H1 (cell line): ENCODE results near the gene COA3. TPM values are rescaled to one million over a fixed set of nuclear protein-coding genes. Genes with fewer than 3 reads are reported as not detected.

ENCODE experiments used
- CTCF ChIA-PET: fragments of 300-600 bp; sonication (Branson Sonifier 250); formaldehyde crosslinking; loops from one replicate; lab custom pipeline; 2021; ENCODE audit not compliant: partially characterized antibody; lab: Charles Lee
- POLR2A ChIA-PET: fragments of 300-600 bp; sonication (Branson Sonifier 250); formaldehyde crosslinking; loops from one replicate; lab custom pipeline; 2021; ENCODE audit warnings: inconsistent platforms; ENCODE audit not compliant: partially characterized antibody; lab: Charles Lee
- DNase-seq, 2 experiments: peaks; one replicate each; pipeline versions ENCODE4 v3.0.0 to v3.0.0-alpha.2; 2010 to 2022; ENCODE audit warnings: low spot score in 2 of 2, low read depth in 1 of 2, mixed read lengths in 1 of 2
- FAIRE-seq: peaks from 2 replicates; lab custom pipeline; 2011; peaks lifted over from hg19 to GRCh38; lab: Jason Lieb, UNC
- H2AFZ ChIP-seq: 2 replicates; pipeline ENCODE4 v1.8.1; 2012; ENCODE audit warnings: low read length, inconsistent platforms
- H2AK5ac ChIP-seq: 2 replicates; pipeline ENCODE4 v1.6.1; 2013; ENCODE audit warnings: low read depth, low read length
- H2BK120ac ChIP-seq: replicated peaks from 2 replicates; pipeline ENCODE3; 2013; ENCODE audit warnings: low read depth, low read length, inconsistent platforms
- H2BK12ac ChIP-seq: 2 replicates; pipeline ENCODE4 v1.6.1; 2013; ENCODE audit warnings: low read depth, low read length
- H2BK15ac ChIP-seq: 2 replicates; pipeline ENCODE4 v1.6.1; 2013; ENCODE audit warnings: low read length
- H2BK20ac ChIP-seq: 2 replicates; pipeline ENCODE4 v1.6.1; 2013; ENCODE audit warnings: low read length
- H2BK5ac ChIP-seq: 2 replicates; pipeline ENCODE4 v1.6.1; 2013; ENCODE audit warnings: low read depth, low read length
- H3K14ac ChIP-seq: 2 replicates; pipeline ENCODE4 v1.6.1; 2013; ENCODE audit warnings: inconsistent platforms; ENCODE audit not compliant: insufficient read length
- H3K18ac ChIP-seq: 2 replicates; pipeline ENCODE4 v1.6.1; 2013; ENCODE audit warnings: low read length; ENCODE audit errors: extremely low read depth
- H3K23ac ChIP-seq: 2 replicates; pipeline ENCODE4 v1.6.1; 2013; ENCODE audit warnings: inconsistent platforms; ENCODE audit not compliant: insufficient read length
- H3K23me2 ChIP-seq: 2 replicates; pipeline ENCODE4 v1.6.1; 2013; ENCODE audit warnings: low read depth, low read length
- H3K27ac ChIP-seq: 2 replicates; pipeline ENCODE4 v1.6.1; 2011; ENCODE audit warnings: low read depth, low read length, inconsistent platforms
- H3K27me3 ChIP-seq, 4 experiments: replicated peaks in 1 of 4; 1 replicate in 1 of 4; 2 replicates in 3 of 4; pipeline versions ENCODE4 v1.6.1 to v1.8.1; 2011 to 2013; ENCODE audit warnings: low read length in 3 of 4, mild to moderate bottlenecking in 3 of 4, inconsistent platforms in 2 of 4, mixed read lengths in 2 of 4, moderate library complexity in 1 of 4; ENCODE audit not compliant: control insufficient read depth in 3 of 4, insufficient read depth in 3 of 4; ENCODE audit errors: extremely low read depth in 1 of 4
- H3K36me3 ChIP-seq, 4 experiments: 2 replicates each; pipeline versions ENCODE4 v1.6.1 to v1.8.1; 2011 to 2013; ENCODE audit warnings: mild to moderate bottlenecking in 4 of 4, low read length in 3 of 4, moderate library complexity in 2 of 4, control low read depth in 1 of 4, inconsistent platforms in 1 of 4; ENCODE audit not compliant: insufficient read depth in 4 of 4, control insufficient read depth in 2 of 4
- H3K4ac ChIP-seq: replicated peaks from 2 replicates; pipeline ENCODE3; 2013; ENCODE audit warnings: low read length, low read depth, mixed read lengths, inconsistent platforms; ENCODE audit not compliant: insufficient read length
- H3K4me1 ChIP-seq, 4 experiments: replicated peaks in 1 of 4; 1 replicate in 1 of 4; 2 replicates in 3 of 4; pipeline versions ENCODE4 v1.6.1 to v1.8.1; 2011 to 2013; ENCODE audit warnings: low read length in 3 of 4, inconsistent platforms in 2 of 4, mixed read lengths in 1 of 4; ENCODE audit not compliant: insufficient read depth in 4 of 4, control insufficient read depth in 3 of 4
- H3K4me2 ChIP-seq, 2 experiments: 2 replicates each; pipeline versions ENCODE4 v1.6.1 to v1.8.1; 2011 to 2013; ENCODE audit warnings: low read depth in 2 of 2, low read length in 2 of 2, control low read depth in 1 of 2, inconsistent platforms in 1 of 2, mild to moderate bottlenecking in 1 of 2; ENCODE audit not compliant: insufficient read depth in 1 of 2
- H3K4me3 ChIP-seq, 4 experiments: fragments of 200-600, 300-600 bp in 1 of 4; sonication (generic), shearing (Covaris generic), sonication (Bioruptor Twin) in 1 of 4; 2 replicates each; pipeline versions ENCODE4 v1.5.1 to v1.8.1; 2011 to 2016; ENCODE audit warnings: low read length in 4 of 4, low read depth in 3 of 4, control low read depth in 2 of 4, inconsistent platforms in 2 of 4, mild to moderate bottlenecking in 2 of 4, mixed read lengths in 1 of 4, moderate library complexity in 1 of 4; ENCODE audit not compliant: insufficient read depth in 2 of 4; ENCODE audit errors: extremely low read depth in 1 of 4
- H3K56ac ChIP-seq: replicated peaks from 2 replicates; pipeline ENCODE3; 2013; ENCODE audit warnings: low read depth, mild to moderate bottlenecking, mixed read lengths, low read length, inconsistent platforms; ENCODE audit not compliant: insufficient read length
- H3K79me1 ChIP-seq: 2 replicates; pipeline ENCODE4 v1.6.1; 2013; ENCODE audit warnings: low read depth, low read length, control low read depth
- H3K79me2 ChIP-seq, 2 experiments: 2 replicates each; pipeline versions ENCODE4 v1.6.1 to v1.8.1; 2012 to 2013; ENCODE audit warnings: low read length in 2 of 2, mild to moderate bottlenecking in 2 of 2, inconsistent platforms in 1 of 2; ENCODE audit not compliant: insufficient read depth in 2 of 2, control insufficient read depth in 1 of 2
- H3K9ac ChIP-seq, 4 experiments: replicated peaks in 1 of 4; 1 replicate in 1 of 4; 2 replicates in 3 of 4; pipeline versions ENCODE4 v1.6.1 to v1.8.1; 2011 to 2013; ENCODE audit warnings: low read depth in 3 of 4, low read length in 3 of 4, control low read depth in 2 of 4, mild to moderate bottlenecking in 2 of 4, moderate library complexity in 2 of 4, inconsistent platforms in 1 of 4; ENCODE audit errors: extremely low read depth in 1 of 4
- H3K9me3 ChIP-seq, 2 experiments: 2 replicates each; pipeline versions ENCODE4 v1.6.1 to v1.8.1; 2012 to 2013; ENCODE audit warnings: mild to moderate bottlenecking in 2 of 2, moderate library complexity in 2 of 2, control low read depth in 1 of 2, inconsistent platforms in 1 of 2, low read depth in 1 of 2, low read length in 1 of 2, mixed read lengths in 1 of 2; ENCODE audit not compliant: insufficient read depth in 2 of 2
- H4K20me1 ChIP-seq, 2 experiments: replicated peaks in 1 of 2; 2 replicates each; pipeline versions ENCODE3 to v1.8.1; 2011 to 2013; ENCODE audit warnings: inconsistent platforms in 2 of 2, low read length in 2 of 2, mild to moderate bottlenecking in 1 of 2; ENCODE audit not compliant: insufficient read depth in 2 of 2, control insufficient read depth in 1 of 2
- H4K5ac ChIP-seq: 2 replicates; pipeline ENCODE4 v1.6.1; 2013; ENCODE audit warnings: low read length, low read depth, mixed read lengths, inconsistent platforms; ENCODE audit not compliant: insufficient read length
- H4K8ac ChIP-seq: 2 replicates; pipeline ENCODE4 v1.8.0; 2013; ENCODE audit warnings: mild to moderate bottlenecking, moderate library complexity, low read length, inconsistent platforms; ENCODE audit not compliant: insufficient read depth; ENCODE audit errors: extremely low read depth
- H4K91ac ChIP-seq: replicated peaks from 2 replicates; pipeline ENCODE3; 2013; ENCODE audit warnings: low read length, mixed read lengths, inconsistent platforms; ENCODE audit not compliant: insufficient read length
- ASH2L ChIP-seq: fragments of 200-600, 300-600 bp; sonication (generic); IDR thresholded peaks from one replicate; pipeline ENCODE4 v1.7.1; 2017; ENCODE audit warnings: low read length
- CBX5 ChIP-seq: fragments of 300-800, 300-1000 bp; sonication (generic); IDR thresholded peaks from 2 replicates; pipeline ENCODE4 v1.7.1; 2016; ENCODE audit warnings: antibody characterized with exemption, low read length, low read depth
- CEBPB ChIP-seq: IDR thresholded peaks from 2 replicates; pipeline ENCODE4 v1.6.1; 2012; ENCODE audit warnings: low read depth, low read length
- CREB1 ChIP-seq: IDR thresholded peaks from 2 replicates; pipeline ENCODE4 v1.6.1; 2012; ENCODE audit warnings: inconsistent platforms
- EGR1 ChIP-seq: IDR thresholded peaks from 2 replicates; pipeline ENCODE4 v1.6.1; 2011; ENCODE audit warnings: low read depth, low read length, borderline replicate concordance
- FOSL1 ChIP-seq: IDR thresholded peaks from 2 replicates; pipeline ENCODE4 v1.6.1; 2011; ENCODE audit warnings: mild to moderate bottlenecking, low read depth, low read length, moderate library complexity; ENCODE audit not compliant: insufficient read depth
- KDM4A ChIP-seq: IDR thresholded peaks from one replicate; pipeline ENCODE4 v1.7.1; 2012; ENCODE audit warnings: low read depth, mild to moderate bottlenecking, moderate library complexity, low read length, inconsistent platforms; ENCODE audit not compliant: severe bottlenecking
- NANOG ChIP-seq: IDR thresholded peaks from 2 replicates; pipeline ENCODE4 v1.6.1; 2011; ENCODE audit warnings: low read length, low read depth, mild to moderate bottlenecking, inconsistent platforms; ENCODE audit not compliant: insufficient read depth, poor library complexity, severe bottlenecking
- NRF1 ChIP-seq: IDR thresholded peaks from 2 replicates; pipeline ENCODE4 v1.6.1; 2011; ENCODE audit warnings: mild to moderate bottlenecking, low read depth, low read length, improper control_type of control experiment
- RBBP5 ChIP-seq: IDR thresholded peaks from 2 replicates; pipeline ENCODE4 v1.7.1; 2012; ENCODE audit warnings: low read depth, mild to moderate bottlenecking, inconsistent platforms, low read length, moderate library complexity, borderline replicate concordance
- RFX5 ChIP-seq: IDR thresholded peaks from 2 replicates; pipeline ENCODE4 v1.6.1; 2011; ENCODE audit warnings: low read depth, low read length, improper control_type of control experiment, borderline replicate concordance
- RXRA ChIP-seq: IDR thresholded peaks from 2 replicates; pipeline ENCODE4 v1.6.1; 2011; ENCODE audit warnings: low read depth, mild to moderate bottlenecking, low read length, moderate library complexity; ENCODE audit not compliant: insufficient read depth
- SIN3A ChIP-seq, 2 experiments: IDR thresholded peaks in 1 of 2; conservative IDR thresholded peaks in 1 of 2; 2 replicates each; pipeline ENCODE4 v1.6.1; 2011 to 2012; ENCODE audit warnings: low read length in 2 of 2, improper control_type of control experiment in 1 of 2, low read depth in 1 of 2, mild to moderate bottlenecking in 1 of 2
- SP1 ChIP-seq: IDR thresholded peaks from 2 replicates; pipeline ENCODE4 v1.6.1; 2011; ENCODE audit warnings: low read depth, low read length
- YY1 ChIP-seq: IDR thresholded peaks from 2 replicates; pipeline ENCODE4 v1.6.1; 2011; ENCODE audit warnings: low read depth, mild to moderate bottlenecking, low read length
- polyA plus RNA-seq, 7 experiments: library from polyadenylated mRNA; depleted of rRNA in 3 of 7; stranded (reverse) in 5 of 7; unstranded in 2 of 7; fragments of >200 nt in 5 of 7; fragments of 200-250 nt in 2 of 7; gene quantifications; 1 replicate in 5 of 7; 2 replicates in 1 of 7; 4 replicates in 1 of 7; pipeline versions ENCODE4 v1.2.1 to v1.2.3, GENCODE V29; 2011 to 2013; ENCODE audit warnings: missing spikeins in 2 of 7, mixed read lengths in 2 of 7
- total RNA-seq: library from RNA; stranded (reverse); fragmentation: NEBNext Ultra II Directional; extraction: Animal tissue kit (Norgen Biotek cat#: 25700); gene quantifications from 2 replicates; pipeline ENCODE4 v1.2.1, GENCODE V29; 2021

Gene COA3
- total and polyA plus RNA-seq, 2 of the 8 experiments (the other 6 are each of a cell fraction or from before 2014, with no cell fraction given): 68.4 to 143 TPM

GRCh38 chr17:42767512-42767911 is 31.0 kb downstream of the COA3 start:
- ChIA-PET POLR2A (no interaction called here), CTCF (interaction anchor here (1.0 to 2.3 kb wide), 4 partner anchors 13 to 189 kb away, joined by 3 to 5 read pairs (median 4); no protein-coding TSS in a partner anchor)
- Histone ChIP-seq H3K23ac (no peak overlapping the region), H3K79me2 (no peaks in the 10 kb centered on the region), H3K23me2 (no peaks in the 10 kb centered on the region), H4K20me1 (no peaks in the 10 kb centered on the region), H2BK12ac (no peak overlapping the region), H3K4ac (no peak overlapping the region), H3K27me3 (peaks cover 0 to 1% (median 0%) of the 10 kb centered on the region in 4 experiments; a peak in 1 of 7 replicates), H3K56ac (no peak overlapping the region), H3K79me1 (no peaks in the 10 kb centered on the region), H2BK5ac (no peak overlapping the region), H2BK15ac (no peak overlapping the region), H3K4me1 (peaks cover 2 to 5% (median 3%) of the 10 kb centered on the region in 4 experiments; a peak in 5 of 7 replicates), H4K5ac (no peak overlapping the region), H3K14ac (no peak overlapping the region), H3K4me2 (no peak overlapping the region), H4K91ac (no peak overlapping the region), H3K18ac (no peak overlapping the region), H3K9me3 (no peaks in the 10 kb centered on the region), H2BK20ac (no peak overlapping the region), H4K8ac (no peak overlapping the region), H2BK120ac (no peak overlapping the region), H2AFZ (no peak overlapping the region), H3K36me3 (no peaks in the 10 kb centered on the region), H2AK5ac (no peak overlapping the region), H3K27ac (no peak overlapping the region), H3K9ac (no peak overlapping the region), H3K4me3 (no peak overlapping the region)
- FAIRE-seq (no peak), DNase-seq (no peak)
- TF ChIP-seq FOSL1: no peak
- no peak for TF ChIP-seq CEBPB
- no peak for TF ChIP-seq CBX5
- TF ChIP-seq RBBP5: no peak
- TF ChIP-seq SIN3A (conservative IDR thresholded peaks at IDR 0.05 in 1 of 2, IDR thresholded peaks at IDR 0.05 in 1 of 2; ENCODE audit: low read depth in 1 of 2, low read length in 2 of 2): no peak
- no peak for TF ChIP-seq EGR1
- no peak for TF ChIP-seq ASH2L
- no peak for TF ChIP-seq KDM4A
- no peak for TF ChIP-seq RXRA
- no peak for TF ChIP-seq CREB1
- TF ChIP-seq YY1: no peak
- TF ChIP-seq NANOG: no peak
- TF ChIP-seq RFX5: no peak
- no peak for TF ChIP-seq SP1
- no peak for TF ChIP-seq NRF1
